GM19023 (cell line): ENCODE measurements around the gene STK40.
A peak's percentile ranks its signal among the peaks of the same experiment; 100 is the strongest.

ENCODE experiments used
- ATAC-seq: cut with Tn5 transposase; IDR thresholded peaks from one replicate; pipeline ENCODE4 v1.9.1; 2021; ENCODE audit warnings: mild to moderate bottlenecking, moderate library complexity; ENCODE audit not compliant: unreplicated experiment

The STK40 gene

GRCh38 chr1:36398370-36398977, 12.8 kb upstream of the STK40 start:
- no peak for ATAC-seq

- peak; percentile 81 for ATAC-seq
These were observed 11.9 kb upstream of the STK40 start, which contains the start of gene LSM10 for GRCh38 chr1:36397378-36398230. TSS of gene LSM10 (minus strand) at chr1:36397908. CDS start at chr1:36394129, 3,779 bp downstream.

GRCh38 chr1:36397083-36397377, 11.3 kb upstream of the STK40 start:
- no peak for ATAC-seq

GRCh38 chr1:36396359-36396758, 10.6 kb upstream of the STK40 start:
- ATAC-seq: no peak

- ATAC-seq: no peak
These were observed 8.0 kb upstream of the STK40 start for GRCh38 chr1:36393686-36394085.

- no peak for ATAC-seq
These were observed 7.1 kb upstream of the STK40 start for GRCh38 chr1:36392836-36393235.

GRCh38 chr1:36391271-36391670, 5.5 kb upstream of the STK40 start:
- no peak for ATAC-seq

GRCh38 chr1:36390411-36390810, 4.7 kb upstream of the STK40 start:
- ATAC-seq: no peak

- no peak for ATAC-seq
These were observed 4.3 kb upstream of the STK40 start for GRCh38 chr1:36389999-36390398.

- ATAC-seq: no peak
These were observed 3.5 kb upstream of the STK40 start for GRCh38 chr1:36389261-36389660.

GRCh38 chr1:36387141-36387949, 1.6 kb upstream of the STK40 start:
- no peak for ATAC-seq

GRCh38 chr1:36386265-36387140, 779 bp upstream of the STK40 start:
- ATAC-seq: peak; percentile 42

- no peak for ATAC-seq
These were observed 948 bp downstream of the STK40 start for GRCh38 chr1:36384542-36385409.

GRCh38 chr1:36383240-36383639, 2.5 kb downstream of the STK40 start:
- ATAC-seq: no peak

GRCh38 chr1:36382669-36383068, 3.1 kb downstream of the STK40 start:
- no peak for ATAC-seq

GRCh38 chr1:36382231-36382630, 3.5 kb downstream of the STK40 start:
- no peak for ATAC-seq

GRCh38 chr1:36381405-36381804, 4.3 kb downstream of the STK40 start:
- no peak for ATAC-seq

GRCh38 chr1:36380782-36381181, 4.9 kb downstream of the STK40 start:
- ATAC-seq: no peak

- no peak for ATAC-seq
These were observed 5.5 kb downstream of the STK40 start for GRCh38 chr1:36380143-36380619.
